OCI-LY7 (cell line): ENCODE data around the gene DOK1. TPM values are rescaled to one million over a fixed set of nuclear protein-coding genes. Genes with fewer than 3 reads are reported as not detected.

Experiments
- BruUV-seq: library from RNA; stranded (reverse); fragments of 400-500 nt; replicated peaks from 2 replicates; lab custom pipeline; 2021; lab: Mats Ljungman, UMichigan
- CTCF ChIA-PET: fragments of 300-600 bp; sonication (Branson Sonifier 250); formaldehyde crosslinking; loops from one replicate; lab custom pipeline; 2022; ENCODE audit warnings: antibody characterized with exemption; ENCODE audit not compliant: unreplicated experiment; lab: Charles Lee
- POLR2A ChIA-PET: fragments of 300-600 bp; sonication (Branson Sonifier 250); formaldehyde crosslinking; loops from one replicate; lab custom pipeline; 2022; ENCODE audit warnings: antibody characterized with exemption; lab: Charles Lee
- DNase-seq: peaks from one replicate; pipeline ENCODE4 v3.0.0-alpha.2; 2015; ENCODE audit warnings: low spot score
- H2AFZ ChIP-seq: fragments of 200-600 bp; sonication (generic), shearing (Covaris generic); 2 replicates; pipeline ENCODE4 v1.6.1; 2014; ENCODE audit warnings: mild to moderate bottlenecking, antibody characterized with exemption, low read length, moderate library complexity
- H3K27ac ChIP-seq: fragments of 200-600 bp; sonication (generic); 2 replicates; pipeline ENCODE4 v1.5.1; 2014; ENCODE audit warnings: mixed run types, low read depth, mild to moderate bottlenecking, moderate library complexity, low read length, inconsistent platforms; ENCODE audit not compliant: poor library complexity, severe bottlenecking
- H3K36me3 ChIP-seq: fragments of 200-600 bp; sonication (generic); 2 replicates; pipeline ENCODE4 v1.6.1; 2014; ENCODE audit warnings: mild to moderate bottlenecking, antibody characterized with exemption, low read length, moderate library complexity, mixed read lengths; ENCODE audit not compliant: insufficient read depth
- H3K4me1 ChIP-seq: fragments of 200-600 bp; sonication (generic); 2 replicates; pipeline ENCODE4 v1.5.1; 2014; ENCODE audit warnings: mild to moderate bottlenecking, low read length; ENCODE audit not compliant: insufficient read depth, poor library complexity, severe bottlenecking
- H3K4me2 ChIP-seq: fragments of 200-600 bp; sonication (generic); 2 replicates; pipeline ENCODE4 v1.6.1; 2014; ENCODE audit warnings: mild to moderate bottlenecking, low read length
- H3K4me3 ChIP-seq: fragments of 200-600 bp; sonication (generic); 2 replicates; pipeline ENCODE4 v1.5.1; 2014; ENCODE audit warnings: mild to moderate bottlenecking, low read depth, low read length; ENCODE audit not compliant: poor library complexity, severe bottlenecking
- H3K79me2 ChIP-seq: fragments of 200-600 bp; sonication (generic); 2 replicates; pipeline ENCODE4 v1.6.1; 2016; ENCODE audit warnings: low read depth, mild to moderate bottlenecking, low read length, moderate library complexity, mixed read lengths; ENCODE audit not compliant: insufficient read depth
- H3K9me2 ChIP-seq: fragments of 200-600 bp; sonication (generic); 2 replicates; pipeline ENCODE4 v1.6.1; 2016; ENCODE audit warnings: mild to moderate bottlenecking, low read length, mixed read lengths; ENCODE audit not compliant: insufficient read depth
- H3K9me3 ChIP-seq: fragments of 200-600 bp; sonication (generic); 2 replicates; pipeline ENCODE4 v1.6.1; 2014; ENCODE audit warnings: mild to moderate bottlenecking, mixed run types, low read length, mixed read lengths
- H4K20me1 ChIP-seq: fragments of 200-600 bp; sonication (generic); 2 replicates; pipeline ENCODE4 v1.6.1; 2014; ENCODE audit warnings: mild to moderate bottlenecking, antibody characterized with exemption, low read length, moderate library complexity, mixed read lengths; ENCODE audit not compliant: insufficient read depth
- CTCF ChIP-seq: fragments of 200-600 bp; sonication (generic); conservative IDR thresholded peaks from 2 replicates; pipeline ENCODE4 v1.5.1; 2014; ENCODE audit warnings: mild to moderate bottlenecking, antibody characterized with exemption, low read length, moderate library complexity, mixed read lengths
- EZH2phosphoT487 ChIP-seq: fragments of 200-600 bp; sonication (generic); IDR thresholded peaks from 2 replicates; pipeline ENCODE4 v1.6.1; 2018; ENCODE audit warnings: low read depth, borderline replicate concordance, mild to moderate bottlenecking, mixed run types, antibody characterized with exemption, low read length, moderate library complexity, mixed read lengths
- intact Hi-C: fragments of 100-400 bp; cut with micrococcal nuclease; formaldehyde crosslinking; loops from one replicate; pipeline ENCODE4 v1.10.0; 2022; ENCODE audit not compliant: unreplicated experiment
- total RNA-seq, 2 experiments: library from RNA; depleted of rRNA in 1 of 2; stranded (reverse); fragments of >200 nt in 1 of 2; shearing (Covaris generic) in 1 of 2; gene quantifications; 2 replicates each; pipeline ENCODE4 v1.2.3, GENCODE V29; 2014 to 2022

Gene DOK1
- total RNA-seq, 2 experiments from 2014 or later: 9.5 to 13.4 TPM

- H3K36me3 ChIP-seq: peaks cover 70% of the 10 kb centered on the region
- peak within 1 kb of the TSS; percentile 77 for H2AFZ ChIP-seq
- no peak for TF ChIP-seq CTCF
- TF ChIP-seq EZH2phosphoT487: no peak
- H3K9me3 ChIP-seq: no peaks in the 10 kb centered on the region
- no peaks in the 10 kb centered on the region for H3K9me2 ChIP-seq
- peak within 1 kb of the TSS; percentile 67 for H3K27ac ChIP-seq
- ChIA-PET POLR2A (interaction anchor here (0.6 to 2.6 kb wide), 9 partner anchors 20 to 66 kb away, joined by 3 to 14 read pairs (median 4); partner anchors contain the start of genes CCDC142, MRPL53 and TTC31), CTCF (interaction anchor here (3.6 kb wide), 1 partner anchor 47 kb away, joined by 18 read pairs; the partner anchor contains the start of genes CCDC142 and TTC31)
- H3K4me3 ChIP-seq: peak within 1 kb of the TSS; percentile 98
- H4K20me1 ChIP-seq: peaks cover 5% of the 10 kb centered on the region; the same call in 1 of the 2 replicates
- peaks cover 33% of the 10 kb centered on the region for H3K4me1 ChIP-seq
- intact Hi-C loops: loop anchor here (1.0 kb wide), 5 partner anchors 22 to 108 kb away; partner anchors contain the start of genes C2orf81, PCGF1, TTC31 and WDR54
- DNase-seq: peak; percentile 99
- peaks cover 37% of the 10 kb centered on the region for H3K79me2 ChIP-seq
- no TSS peak for BruUV-seq
- H3K4me2 ChIP-seq: peak within 1 kb of the TSS; percentile 95
Observed at GRCh38 chr2:74529357-74530238, 24.9 kb upstream of the DOK1 start, which contains the start of the genes AUP1 and HTRA2. AUP1 (minus strand) TSS chr2:74529706; CDS start chr2:74529629, 77 bp downstream. HTRA2 (plus strand) TSS chr2:74529933; CDS start chr2:74530007, 74 bp downstream.

DNA sequence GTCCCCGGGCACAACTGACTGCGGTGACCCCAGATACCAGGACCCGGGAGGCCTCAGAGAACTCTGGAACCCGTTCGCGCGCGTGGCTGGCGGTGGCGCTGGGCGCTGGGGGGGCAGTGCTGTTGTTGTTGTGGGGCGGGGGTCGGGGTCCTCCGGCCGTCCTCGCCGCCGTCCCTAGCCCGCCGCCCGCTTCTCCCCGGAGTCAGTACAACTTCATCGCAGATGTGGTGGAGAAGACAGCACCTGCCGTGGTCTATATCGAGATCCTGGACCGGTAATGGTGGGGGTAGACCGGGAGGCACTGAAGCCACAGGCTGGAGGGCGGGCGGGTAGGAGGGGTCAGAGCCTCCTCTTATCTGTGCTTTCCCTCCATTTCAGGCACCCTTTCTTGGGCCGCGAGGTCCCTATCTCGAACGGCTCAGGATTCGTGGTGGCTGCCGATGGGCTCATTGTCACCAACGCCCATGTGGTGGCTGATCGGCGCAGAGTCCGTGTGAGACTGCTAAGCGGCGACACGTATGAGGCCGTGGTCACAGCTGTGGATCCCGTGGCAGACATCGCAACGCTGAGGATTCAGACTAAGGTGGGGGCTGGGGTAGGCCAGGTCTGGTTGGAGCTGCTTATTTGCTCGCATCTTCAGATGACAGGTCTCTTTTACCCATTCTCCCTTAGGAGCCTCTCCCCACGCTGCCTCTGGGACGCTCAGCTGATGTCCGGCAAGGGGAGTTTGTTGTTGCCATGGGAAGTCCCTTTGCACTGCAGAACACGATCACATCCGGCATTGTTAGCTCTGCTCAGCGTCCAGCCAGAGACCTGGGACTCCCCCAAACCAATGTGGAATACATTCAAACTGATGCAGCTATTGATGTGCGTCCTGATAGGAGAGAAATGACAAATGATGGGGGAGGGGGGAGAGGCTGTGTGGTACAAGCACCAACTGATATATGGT lies 24.0 kb upstream of the DOK1 start:
- peak overlapping the region; percentile 67 for H3K27ac ChIP-seq
- TF ChIP-seq EZH2phosphoT487: no peak
- TF ChIP-seq CTCF: no peak
- no peaks in the 10 kb centered on the region for H3K9me3 ChIP-seq
- peak overlapping the region; percentile 85 for H3K4me2 ChIP-seq
- peak overlapping the region; percentile 77 for H2AFZ ChIP-seq
- H3K4me1 ChIP-seq: peaks cover 33% of the 10 kb centered on the region
- no TSS peak for BruUV-seq
- H3K9me2 ChIP-seq: no peaks in the 10 kb centered on the region
- peak; percentile 60 for DNase-seq
- peaks cover 5% of the 10 kb centered on the region; the same call in 1 of the 2 replicates for H4K20me1 ChIP-seq
- CTCF ChIA-PET: interaction anchor here (0.6 to 3.6 kb wide), 5 partner anchors 24 to 60 kb away, joined by 3 to 18 read pairs (median 4); partner anchors contain the start of genes CCDC142 and TTC31
- intact Hi-C loops: loop anchor here (1.0 kb wide), 1 partner anchor 57 kb away; no protein-coding TSS in a partner anchor
- H3K79me2 ChIP-seq: peaks cover 37% of the 10 kb centered on the region
- POLR2A ChIA-PET: interaction anchor here (0.5 to 2.6 kb wide), 11 partner anchors 8 to 56 kb away, joined by 3 to 14 read pairs (median 4); partner anchors contain the start of genes CCDC142 and TTC31
- H3K4me3 ChIP-seq: peak overlapping the region; percentile 98
- H3K36me3 ChIP-seq: peaks cover 64% of the 10 kb centered on the region
